ENCODE results near the gene CCL14. TPM values are rescaled to one million over a fixed set of nuclear protein-coding genes. Genes with fewer than 3 reads are reported as not detected.
"Not testable (repeated sequence)": the region's sequence is repeated elsewhere in the genome, so short reads cannot be mapped to it uniquely, and the experiment has no call there.

Gene CCL14
- total RNA-seq, 1 donor from 2014 or later: not detected

DNA sequence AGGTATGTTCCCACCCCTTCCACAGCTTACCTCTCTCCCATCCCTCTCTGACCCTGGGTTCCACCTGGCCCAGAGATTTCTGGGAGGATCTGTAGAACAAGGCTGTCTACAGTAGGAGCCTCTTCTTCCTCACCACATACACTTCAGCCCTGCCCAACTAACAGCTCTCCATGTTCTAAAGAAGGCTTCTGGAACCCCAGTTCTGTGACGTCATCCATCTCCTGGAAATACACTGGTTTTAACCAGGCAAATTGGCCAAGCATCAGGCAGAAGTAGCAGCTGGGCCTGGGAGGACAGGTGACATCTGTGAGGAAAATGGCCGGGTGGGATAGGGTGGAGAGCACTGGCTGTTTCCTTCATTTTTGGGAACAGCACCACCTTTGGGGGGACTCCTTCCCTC, 43.0 kb downstream of the CCL14 start, which contains the start of gene LYZL6:
LYZL6 (minus strand) TSS at position 177 of the 400 bp plus-strand sequence. CDS start 4,357 bp downstream, outside the sequence.
- H3K4me1 Mint-ChIP-seq (ENCODE audit: low read depth, unreplicated experiment): peaks cover 14% of the 10 kb centered on the region
- no peak within 1 kb of the TSS for H3K27ac ChIP-seq (ENCODE audit: low read depth, low read length)
- no peaks in the 10 kb centered on the region for H3K4me1 ChIP-seq (ENCODE audit: insufficient read depth, low read length)
- no peak for TF ChIP-seq EZH2 (IDR thresholded peaks at IDR 0.05; ENCODE audit: insufficient read depth, low read length)
- TF ChIP-seq, protein P1, sequence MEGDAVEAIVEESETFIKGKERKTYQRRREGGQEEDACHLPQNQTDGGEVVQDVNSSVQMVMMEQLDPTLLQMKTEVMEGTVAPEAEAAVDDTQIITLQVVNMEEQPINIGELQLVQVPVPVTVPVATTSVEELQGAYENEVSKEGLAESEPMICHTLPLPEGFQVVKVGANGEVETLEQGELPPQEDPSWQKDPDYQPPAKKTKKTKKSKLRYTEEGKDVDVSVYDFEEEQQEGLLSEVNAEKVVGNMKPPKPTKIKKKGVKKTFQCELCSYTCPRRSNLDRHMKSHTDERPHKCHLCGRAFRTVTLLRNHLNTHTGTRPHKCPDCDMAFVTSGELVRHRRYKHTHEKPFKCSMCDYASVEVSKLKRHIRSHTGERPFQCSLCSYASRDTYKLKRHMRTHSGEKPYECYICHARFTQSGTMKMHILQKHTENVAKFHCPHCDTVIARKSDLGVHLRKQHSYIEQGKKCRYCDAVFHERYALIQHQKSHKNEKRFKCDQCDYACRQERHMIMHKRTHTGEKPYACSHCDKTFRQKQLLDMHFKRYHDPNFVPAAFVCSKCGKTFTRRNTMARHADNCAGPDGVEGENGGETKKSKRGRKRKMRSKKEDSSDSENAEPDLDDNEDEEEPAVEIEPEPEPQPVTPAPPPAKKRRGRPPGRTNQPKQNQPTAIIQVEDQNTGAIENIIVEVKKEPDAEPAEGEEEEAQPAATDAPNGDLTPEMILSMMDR (IDR thresholded peaks at IDR 0.05; ENCODE audit: insufficient read depth, low read depth, low read length): no peak
- H3K79me2 ChIP-seq (ENCODE audit: insufficient read depth, low read length): no peaks in the 10 kb centered on the region
- no peak within 1 kb of the TSS for H3K27ac Mint-ChIP-seq (ENCODE audit: unreplicated experiment)
- H2AFZ ChIP-seq (ENCODE audit: low read depth, low read length): no peak within 1 kb of the TSS
- H3K4me2 ChIP-seq (ENCODE audit: low read length): no peak within 1 kb of the TSS
- no peaks in the 10 kb centered on the region for H4K20me1 ChIP-seq (ENCODE audit: insufficient read depth, low read length)
- H3K4me3 Mint-ChIP-seq (ENCODE audit: unreplicated experiment): no peak within 1 kb of the TSS
- no peak for DNase-seq (ENCODE audit: low read depth)
- H3K27me3 ChIP-seq (ENCODE audit: insufficient read depth, low read length): peaks cover 2% of the 10 kb centered on the region
- H3K9me3 ChIP-seq (ENCODE audit: insufficient read depth, low read depth, low read length): no peaks in the 10 kb centered on the region
- no peak within 1 kb of the TSS for H3K4me3 ChIP-seq (ENCODE audit: insufficient read depth, low read depth, low read length)
- no peak within 1 kb of the TSS for H3K9ac ChIP-seq (ENCODE audit: low read length)
- no peaks in the 10 kb centered on the region for H3K27me3 Mint-ChIP-seq (ENCODE audit: low read depth, unreplicated experiment)
- H3K36me3 ChIP-seq (ENCODE audit: insufficient read depth, low read length): no peaks in the 10 kb centered on the region
- no peak for FAIRE-seq
- no peaks in the 10 kb centered on the region for H3K9me3 Mint-ChIP-seq (ENCODE audit: unreplicated experiment)
- no peaks in the 10 kb centered on the region for H3K36me3 Mint-ChIP-seq (ENCODE audit: low read depth, unreplicated experiment)

DNA sequence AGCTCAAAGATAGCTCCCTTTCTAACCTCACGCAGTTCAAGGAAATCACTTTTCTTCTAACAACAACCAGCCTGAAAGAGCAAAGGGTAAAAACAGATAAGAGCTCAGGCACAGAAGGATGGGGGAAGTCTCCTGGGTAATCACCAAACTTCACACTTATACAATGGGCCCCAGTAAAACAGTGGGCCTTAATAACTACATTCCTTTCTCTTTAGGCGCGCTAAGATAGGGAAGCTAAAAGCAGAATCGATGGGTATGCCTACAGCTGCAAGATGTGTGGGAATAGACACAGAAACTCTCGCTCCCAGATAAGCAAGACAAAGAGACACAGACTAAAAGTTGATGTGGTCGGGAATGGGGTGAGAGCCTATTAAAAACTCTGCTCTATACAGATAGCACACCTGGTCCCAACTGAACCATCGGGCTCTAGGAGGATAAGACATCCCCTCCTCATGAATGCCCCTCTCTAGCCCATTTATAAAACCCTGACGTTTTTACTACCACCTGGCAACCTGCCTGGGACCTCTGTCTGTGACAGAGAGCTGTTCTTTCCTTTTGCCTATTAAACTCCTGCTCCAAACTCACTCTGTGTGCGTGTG, 43.8 kb downstream of the CCL14 start:
- H3K36me3 ChIP-seq (ENCODE audit: insufficient read depth, low read length): no peaks in the 10 kb centered on the region
- no peak for TF ChIP-seq EZH2 (IDR thresholded peaks at IDR 0.05; ENCODE audit: insufficient read depth, low read length)
- TF ChIP-seq, protein P1 (IDR thresholded peaks at IDR 0.05; ENCODE audit: insufficient read depth, low read depth, low read length): no peak
- Mint-ChIP-seq H3K9me3 (ENCODE audit: unreplicated experiment) (no peaks in the 10 kb centered on the region), H3K4me3 (ENCODE audit: unreplicated experiment) (no peak overlapping the region), H3K4me1 (ENCODE audit: low read depth, unreplicated experiment) (peaks cover 14% of the 10 kb centered on the region), H3K36me3 (ENCODE audit: low read depth, unreplicated experiment) (no peaks in the 10 kb centered on the region), H3K27me3 (ENCODE audit: low read depth, unreplicated experiment) (no peaks in the 10 kb centered on the region), H3K27ac (ENCODE audit: unreplicated experiment) (no peak overlapping the region)
- H3K4me1 ChIP-seq (ENCODE audit: insufficient read depth, low read length): no peaks in the 10 kb centered on the region
- no peaks in the 10 kb centered on the region for H3K79me2 ChIP-seq (ENCODE audit: insufficient read depth, low read length)
- no peak overlapping the region for H3K27ac ChIP-seq (ENCODE audit: low read depth, low read length)
- H3K4me3 ChIP-seq (ENCODE audit: insufficient read depth, low read depth, low read length): no peak overlapping the region
- H2AFZ ChIP-seq (ENCODE audit: low read depth, low read length): no peak overlapping the region
- DNase-seq (ENCODE audit: low read depth) (no peak), FAIRE-seq (no peak)
- no peak overlapping the region for H3K9ac ChIP-seq (ENCODE audit: low read length)
- no peaks in the 10 kb centered on the region for H3K9me3 ChIP-seq (ENCODE audit: insufficient read depth, low read depth, low read length)
- H3K27me3 ChIP-seq (ENCODE audit: insufficient read depth, low read length): peaks cover 2% of the 10 kb centered on the region
- H3K4me2 ChIP-seq (ENCODE audit: low read length): no peak overlapping the region
- no peaks in the 10 kb centered on the region for H4K20me1 ChIP-seq (ENCODE audit: insufficient read depth, low read length)

DNA sequence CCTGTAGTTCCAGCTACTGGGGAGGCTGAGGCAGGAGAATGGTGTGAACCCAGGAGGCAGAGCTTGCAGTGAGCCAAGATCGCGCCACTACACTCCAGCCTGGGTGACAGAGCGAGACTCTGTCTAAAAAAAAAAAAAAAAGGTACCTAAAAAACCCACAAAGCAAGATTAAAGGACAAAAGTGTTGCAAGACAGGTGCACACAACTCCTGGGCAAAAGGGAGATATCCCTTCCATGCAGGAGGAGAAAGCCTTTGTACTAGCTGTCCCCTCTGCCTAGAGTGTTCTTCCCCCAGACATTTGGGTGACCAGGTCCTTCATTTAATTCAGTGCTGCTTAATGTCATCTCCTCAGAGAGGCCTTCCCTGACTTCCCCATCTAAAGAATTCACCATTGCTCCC, 48.0 kb downstream of the CCL14 start:
- not testable (repeated sequence) for H3K9me3 ChIP-seq (ENCODE audit: insufficient read depth, low read depth, low read length); H3K9ac ChIP-seq (ENCODE audit: low read length); H3K9me3 Mint-ChIP-seq (ENCODE audit: unreplicated experiment); DNase-seq (ENCODE audit: low read depth); H3K27me3 ChIP-seq (ENCODE audit: insufficient read depth, low read length); H3K4me3 Mint-ChIP-seq (ENCODE audit: unreplicated experiment); H3K27ac Mint-ChIP-seq (ENCODE audit: unreplicated experiment); H3K4me3 ChIP-seq (ENCODE audit: insufficient read depth, low read depth, low read length); H3K4me1 Mint-ChIP-seq (ENCODE audit: low read depth, unreplicated experiment); H4K20me1 ChIP-seq (ENCODE audit: insufficient read depth, low read length); H3K27me3 Mint-ChIP-seq (ENCODE audit: low read depth, unreplicated experiment); H2AFZ ChIP-seq (ENCODE audit: low read depth, low read length); H3K36me3 ChIP-seq (ENCODE audit: insufficient read depth, low read length); H3K27ac ChIP-seq (ENCODE audit: low read depth, low read length); H3K79me2 ChIP-seq (ENCODE audit: insufficient read depth, low read length); H3K36me3 Mint-ChIP-seq (ENCODE audit: low read depth, unreplicated experiment); H3K4me1 ChIP-seq (ENCODE audit: insufficient read depth, low read length); H3K4me2 ChIP-seq (ENCODE audit: low read length); FAIRE-seq

All from astrocyte (in vitro differentiated cells and primary cell).